Suprapubic skin (tissue), 4 donors: Measurements from ENCODE around the gene CTNNBIP1. TPM values are rescaled to one million over a fixed set of nuclear protein-coding genes. Genes with fewer than 3 reads are reported as not detected.
"Not testable (repeated sequence)": the region's sequence is repeated elsewhere in the genome, so short reads cannot be mapped to it uniquely, and the experiment has no call there.

ENCODE experiments used
- DNase-seq, 2 donors: peaks; one replicate each; pipeline ENCODE4 v3.0.0-alpha.2; 2019; ENCODE audit warnings: low spot score in 2 of 2
- H3K27ac ChIP-seq: fragments of 200-600 bp; sonication (generic); one replicate; pipeline ENCODE4 v1.5.1; 2019
- H3K27me3 ChIP-seq: fragments of 200-600 bp; sonication (generic); one replicate; pipeline ENCODE4 v1.5.1; 2019
- H3K36me3 ChIP-seq: fragments of 200-600 bp; sonication (generic); one replicate; pipeline ENCODE4 v1.5.1; 2019
- H3K4me1 ChIP-seq: fragments of 200-600 bp; sonication (generic); one replicate; pipeline ENCODE4 v1.5.1; 2019
- H3K4me3 ChIP-seq: fragments of 200-600 bp; sonication (generic); one replicate; pipeline ENCODE4 v1.5.1; 2019; ENCODE audit warnings: mild to moderate bottlenecking
- H3K9me3 ChIP-seq: fragments of 200-600 bp; sonication (generic); one replicate; pipeline ENCODE4 v1.5.1; 2019
- EP300 ChIP-seq: sonication (generic); formaldehyde crosslinking; IDR thresholded peaks from one replicate; pipeline ENCODE4 v1.6.1; 2017; ENCODE audit warnings: antibody characterized with exemption
- POLR2A ChIP-seq, 2 donors: fragments of 450-650 bp; IDR thresholded peaks; one replicate each; pipeline ENCODE4 v1.6.1; 2017; ENCODE audit warnings: antibody characterized with exemption in 2 of 2, mild to moderate bottlenecking in 2 of 2, moderate library complexity in 2 of 2
- POLR2AphosphoS5 ChIP-seq, 3 donors: sonication (generic); formaldehyde crosslinking; IDR thresholded peaks; one replicate each; pipeline ENCODE4 v1.6.1; 2017; ENCODE audit warnings: antibody characterized with exemption in 3 of 3
- WGBS: methylation state at CpG from one replicate; pipeline ENCODE4 v1.1.5; 2018; 5-methylcytosine and 5-hydroxymethylcytosine counted together
- total RNA-seq, 4 donors: library from RNA; depleted of rRNA; stranded (reverse); fragments of >200 nt; gene quantifications; one replicate each; pipeline ENCODE4 v1.1.0, GENCODE V29; 2016
- TF ChIP-seq, protein P1 (sequence below), 2 donors: fragments of 200-600 bp in 1 of 2; fragments of 450-650 bp in 1 of 2; sonication (generic) in 1 of 2; IDR thresholded peaks; one replicate each; pipeline ENCODE4 v1.5.1; 2016 to 2019; ENCODE audit warnings: antibody characterized with exemption in 2 of 2, mild to moderate bottlenecking in 1 of 2, moderate library complexity in 1 of 2

Gene CTNNBIP1
- total RNA-seq, 4 donors from 2014 or later, result 197 to 538 (median 406) TPM

DNA sequence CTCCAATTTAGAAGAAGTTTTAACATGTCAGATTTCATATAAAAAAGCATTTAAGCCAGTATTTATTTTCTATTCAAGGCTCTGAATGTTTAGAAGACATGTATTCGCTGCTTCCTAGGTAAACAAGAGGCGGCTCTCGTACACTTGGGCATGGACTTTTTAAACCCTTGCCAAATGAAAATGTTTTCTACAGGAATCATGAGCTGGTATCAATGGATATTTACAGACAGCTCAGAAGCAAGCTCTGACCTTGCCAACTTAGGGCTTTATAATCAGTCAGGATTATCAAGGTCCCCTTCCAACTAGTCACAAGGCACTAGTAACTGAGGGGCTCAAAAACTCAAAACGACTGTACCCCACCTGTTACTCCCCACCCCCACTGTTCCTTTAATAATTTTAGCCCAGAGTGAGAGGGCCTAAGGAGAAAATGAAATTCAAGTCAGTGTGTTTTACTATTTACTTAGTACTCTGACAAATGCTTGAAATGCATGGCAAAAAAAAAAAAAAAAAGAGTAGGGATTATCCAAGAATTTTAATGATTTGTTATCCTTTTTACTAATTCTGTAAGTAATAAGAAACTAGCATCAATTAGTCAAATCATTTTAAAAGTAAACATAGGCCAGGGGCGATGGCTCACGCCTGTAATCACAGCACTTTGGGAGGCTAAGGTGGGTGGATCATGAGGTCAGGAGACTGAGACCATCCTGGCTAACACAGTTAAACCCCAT lies 98.7 kb downstream of the CTNNBIP1 start:
- Histone ChIP-seq H3K27me3 (no peaks in the 10 kb centered on the region), H3K27ac (no peak overlapping the region), H3K4me3 (no peak overlapping the region), H3K9me3 (no peaks in the 10 kb centered on the region), H3K36me3 (no peaks in the 10 kb centered on the region), H3K4me1 (peaks cover 47% of the 10 kb centered on the region)
- peak in 1 of 2 donors; percentile 15 for DNase-seq
- WGBS, result 52% methylated on average over 6 of the region's 6 CpGs
- no peak for TF ChIP-seq EP300
- TF ChIP-seq POLR2A (IDR thresholded peaks at IDR 0.05), result no peak
- no peak for TF ChIP-seq POLR2AphosphoS5 (IDR thresholded peaks at IDR 0.05)
- TF ChIP-seq, protein P1, sequence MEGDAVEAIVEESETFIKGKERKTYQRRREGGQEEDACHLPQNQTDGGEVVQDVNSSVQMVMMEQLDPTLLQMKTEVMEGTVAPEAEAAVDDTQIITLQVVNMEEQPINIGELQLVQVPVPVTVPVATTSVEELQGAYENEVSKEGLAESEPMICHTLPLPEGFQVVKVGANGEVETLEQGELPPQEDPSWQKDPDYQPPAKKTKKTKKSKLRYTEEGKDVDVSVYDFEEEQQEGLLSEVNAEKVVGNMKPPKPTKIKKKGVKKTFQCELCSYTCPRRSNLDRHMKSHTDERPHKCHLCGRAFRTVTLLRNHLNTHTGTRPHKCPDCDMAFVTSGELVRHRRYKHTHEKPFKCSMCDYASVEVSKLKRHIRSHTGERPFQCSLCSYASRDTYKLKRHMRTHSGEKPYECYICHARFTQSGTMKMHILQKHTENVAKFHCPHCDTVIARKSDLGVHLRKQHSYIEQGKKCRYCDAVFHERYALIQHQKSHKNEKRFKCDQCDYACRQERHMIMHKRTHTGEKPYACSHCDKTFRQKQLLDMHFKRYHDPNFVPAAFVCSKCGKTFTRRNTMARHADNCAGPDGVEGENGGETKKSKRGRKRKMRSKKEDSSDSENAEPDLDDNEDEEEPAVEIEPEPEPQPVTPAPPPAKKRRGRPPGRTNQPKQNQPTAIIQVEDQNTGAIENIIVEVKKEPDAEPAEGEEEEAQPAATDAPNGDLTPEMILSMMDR (IDR thresholded peaks at IDR 0.05), result no peak

DNA sequence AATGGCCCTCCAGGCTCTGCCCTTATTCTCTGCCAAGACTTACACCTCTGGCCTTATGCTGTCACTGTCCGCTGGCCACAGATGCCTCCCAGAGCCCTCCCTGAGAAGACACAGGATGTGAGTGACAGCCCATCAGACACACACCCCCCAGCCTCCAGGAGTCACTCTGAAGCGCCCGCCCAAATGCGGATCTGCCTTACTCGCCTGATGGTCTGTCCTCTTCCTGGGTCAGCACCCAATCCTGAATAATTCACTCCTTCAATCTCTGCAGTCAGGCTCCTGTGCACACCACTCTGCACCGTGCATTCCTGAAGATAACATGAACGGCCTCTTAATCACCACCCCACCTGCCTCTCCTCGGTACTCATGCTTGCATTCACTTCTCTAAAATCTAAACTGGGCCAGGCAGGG lies 101.0 kb downstream of the CTNNBIP1 start:
- peak in 1 of 2 donors; percentile 44 for DNase-seq
- H3K4me1 ChIP-seq, result peaks cover 51% of the 10 kb centered on the region
- no peaks in the 10 kb centered on the region for H3K9me3 ChIP-seq
- no peak overlapping the region for H3K27ac ChIP-seq
- 69% methylated on average over 8 of the region's 8 CpGs for WGBS
- no peaks in the 10 kb centered on the region for H3K27me3 ChIP-seq
- TF ChIP-seq, protein P1 (IDR thresholded peaks at IDR 0.05), result no peak
- TF ChIP-seq EP300, result no peak
- no peak for TF ChIP-seq POLR2AphosphoS5 (IDR thresholded peaks at IDR 0.05)
- TF ChIP-seq POLR2A (IDR thresholded peaks at IDR 0.05), result no peak
- no peak overlapping the region for H3K4me3 ChIP-seq
- no peaks in the 10 kb centered on the region for H3K36me3 ChIP-seq

DNA sequence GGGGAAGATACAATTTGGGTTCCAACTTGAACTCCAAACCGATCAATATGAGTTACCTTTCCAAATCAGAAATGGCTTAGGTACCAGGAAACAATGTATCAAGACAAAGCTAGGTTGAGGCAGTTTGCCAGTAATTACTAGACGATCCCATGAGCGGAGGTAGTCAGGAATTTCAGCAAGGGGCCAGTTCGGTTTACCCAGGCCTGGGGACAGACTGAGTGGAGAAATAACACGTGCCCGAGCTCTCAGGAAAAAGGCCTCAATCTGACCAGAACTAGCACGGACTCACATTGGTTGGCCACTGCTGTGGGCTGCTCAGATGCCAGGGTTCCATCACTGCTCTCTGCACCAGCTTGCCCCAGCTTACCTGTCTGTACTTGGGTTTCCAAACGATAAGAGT lies 101.6 kb downstream of the CTNNBIP1 start:
- TF ChIP-seq POLR2AphosphoS5 (IDR thresholded peaks at IDR 0.05), result no peak
- no peak for TF ChIP-seq EP300
- TF ChIP-seq POLR2A (IDR thresholded peaks at IDR 0.05), result no peak
- TF ChIP-seq, protein P1 (IDR thresholded peaks at IDR 0.05), result no peak
- H3K9me3 ChIP-seq, result no peaks in the 10 kb centered on the region
- DNase-seq, result peak in 1 of 2 donors; percentile 25
- H3K4me1 ChIP-seq, result peaks cover 51% of the 10 kb centered on the region
- H3K36me3 ChIP-seq, result no peaks in the 10 kb centered on the region
- no peaks in the 10 kb centered on the region for H3K27me3 ChIP-seq
- WGBS, result 74% methylated on average over 6 of the region's 8 CpGs
- H3K4me3 ChIP-seq, result no peak overlapping the region
- no peak overlapping the region for H3K27ac ChIP-seq

DNA sequence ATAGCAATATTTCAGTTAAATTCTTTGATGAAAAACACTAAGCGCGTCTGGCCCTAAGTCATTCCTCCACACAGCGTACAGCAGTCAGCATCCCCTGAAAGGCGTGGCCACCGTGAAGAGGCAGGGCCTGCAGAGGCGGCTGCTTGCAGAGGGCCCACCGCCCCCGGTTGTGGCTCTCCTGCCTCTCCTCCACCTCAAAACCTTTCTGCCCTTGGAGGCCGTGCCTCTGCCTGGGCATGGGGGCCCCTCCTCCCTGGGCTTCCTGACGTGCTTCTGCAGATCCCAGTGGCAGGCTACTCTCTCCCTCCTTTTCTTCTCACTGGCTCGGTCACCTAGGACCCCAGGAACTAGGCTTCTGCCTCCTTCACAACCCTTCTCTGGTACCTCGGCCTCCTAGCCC lies 102.5 kb downstream of the CTNNBIP1 start:
- Histone ChIP-seq H3K4me3 (no peak overlapping the region), H3K9me3 (no peaks in the 10 kb centered on the region), H3K36me3 (no peaks in the 10 kb centered on the region), H3K27ac (no peak overlapping the region), H3K27me3 (no peaks in the 10 kb centered on the region), H3K4me1 (peaks cover 51% of the 10 kb centered on the region)
- peak in 1 of 2 donors; percentile 31 for DNase-seq
- TF ChIP-seq, protein P1 (IDR thresholded peaks at IDR 0.05), result no peak
- TF ChIP-seq POLR2AphosphoS5 (IDR thresholded peaks at IDR 0.05) (no peak), EP300 (no peak), POLR2A (IDR thresholded peaks at IDR 0.05) (no peak)
- WGBS, result 58% methylated on average over 12 of the region's 12 CpGs

DNA sequence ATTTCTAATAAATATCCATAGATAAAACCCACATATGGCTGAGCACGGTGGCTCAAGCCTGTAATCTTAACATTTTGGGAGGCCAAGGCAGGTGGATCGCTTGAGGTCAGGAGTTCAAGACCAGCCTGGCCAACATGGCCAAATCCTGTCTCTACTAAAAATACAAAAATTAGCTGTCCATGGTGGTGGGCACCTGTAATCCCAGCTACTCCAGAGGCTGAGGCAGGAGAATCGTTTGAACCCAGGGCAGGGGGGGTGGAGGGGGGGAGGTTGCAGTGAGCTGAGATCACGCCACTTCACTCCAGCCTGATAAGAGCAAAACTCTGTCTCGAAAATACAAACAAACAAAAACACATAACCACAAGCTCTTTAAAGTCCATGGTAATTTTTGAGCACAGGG lies 104.1 kb downstream of the CTNNBIP1 start:
- not testable (repeated sequence) for H3K36me3 ChIP-seq, H3K9me3 ChIP-seq, H3K27ac ChIP-seq, H3K27me3 ChIP-seq, DNase-seq, H3K4me3 ChIP-seq
- WGBS, result 93% methylated on average over 5 of the region's 5 CpGs
- peaks cover 41% of the 10 kb centered on the region for H3K4me1 ChIP-seq
